HEK293 (cell line): ENCODE results near the gene PREX1.

ENCODE experiments used
- CTCF ChIA-PET: fragments of 350-600 bp; formaldehyde crosslinking; extraction: SDS; loops from one replicate; lab custom pipeline; 2021; ENCODE audit warnings: antibody characterized with exemption; lab: Yijun Ruan, JAX
- POLR2A ChIA-PET: fragments of 300-600 bp; formaldehyde crosslinking; extraction: SDS; loops from one replicate; lab custom pipeline; 2020; ENCODE audit warnings: antibody characterized with exemption, inconsistent platforms; lab: Yijun Ruan, JAX
- H3K27ac ChIP-seq: fragments of 200-500 bp; sonication (Bioruptor generic); 2 replicates; pipeline ENCODE4 v1.5.1; 2014; ENCODE audit warnings: low read depth, low read length, control low read depth, inconsistent platforms; ENCODE audit errors: extremely low read depth
- H3K36me3 ChIP-seq, 2 experiments: fragments of 200-500 bp in 1 of 2; sonication (Bioruptor generic) in 1 of 2; 1 replicate in 1 of 2; 2 replicates in 1 of 2; pipeline ENCODE4 v1.5.1; 2014 to 2017; ENCODE audit warnings: inconsistent platforms in 2 of 2, low read length in 2 of 2; ENCODE audit not compliant: control insufficient read depth in 2 of 2, insufficient read depth in 1 of 2
- H3K4me1 ChIP-seq: fragments of 200-500 bp; sonication (Bioruptor generic); 2 replicates; pipeline ENCODE4 v1.5.1; 2014; ENCODE audit warnings: mild to moderate bottlenecking, low read length, inconsistent platforms; ENCODE audit not compliant: control insufficient read depth, insufficient read depth
- H3K4me3 ChIP-seq: 2 replicates; pipeline ENCODE4 v1.5.1; 2011; ENCODE audit warnings: low read depth, mild to moderate bottlenecking, control low read depth, low read length, moderate library complexity
- H3K9me3 ChIP-seq: fragments of 200-500 bp; sonication (Bioruptor generic); 2 replicates; pipeline ENCODE4 v1.5.1; 2014; ENCODE audit warnings: low read depth, low read length, inconsistent platforms; ENCODE audit not compliant: control insufficient read depth, insufficient read depth
- ELK4 ChIP-seq: IDR thresholded peaks from 2 replicates; pipeline ENCODE4 v1.6.1; 2011; ENCODE audit warnings: mild to moderate bottlenecking, low read depth, low read length, borderline replicate concordance
- ZBTB10 ChIP-seq: fragments of 450-650 bp; formaldehyde crosslinking; IDR thresholded peaks from 2 replicates; pipeline ENCODE4 v1.5.1; 2016; ENCODE audit warnings: missing biosample characterization, missing genetic modification characterization
- ZBTB21 ChIP-seq: fragments of 450-650 bp; formaldehyde crosslinking; IDR thresholded peaks from 2 replicates; pipeline ENCODE4 v1.5.1; 2017; ENCODE audit warnings: missing biosample characterization, missing genetic modification characterization
- ZNF174 ChIP-seq: fragments of 450-650 bp; formaldehyde crosslinking; IDR thresholded peaks from 2 replicates; pipeline ENCODE4 v1.5.0; 2017; ENCODE audit warnings: missing biosample characterization, mild to moderate bottlenecking, missing genetic modification characterization
- ZNF341 ChIP-seq: fragments of 450-650 bp; formaldehyde crosslinking; IDR thresholded peaks from 2 replicates; pipeline ENCODE4; 2016; ENCODE audit warnings: low read depth, missing biosample characterization, missing genetic modification characterization
- ZNF391 ChIP-seq: fragments of 450-650 bp; formaldehyde crosslinking; IDR thresholded peaks from 2 replicates; pipeline ENCODE4 v1.5.1; 2016; ENCODE audit warnings: low read depth, missing biosample characterization, missing genetic modification characterization, borderline replicate concordance
- ZNF398 ChIP-seq: fragments of 450-650 bp; formaldehyde crosslinking; IDR thresholded peaks from 2 replicates; pipeline ENCODE4 v1.5.1; 2017; ENCODE audit warnings: missing biosample characterization, missing genetic modification characterization
- ZNF426 ChIP-seq: fragments of 450-650 bp; formaldehyde crosslinking; IDR thresholded peaks from 2 replicates; pipeline ENCODE4 v1.5.1; 2017; ENCODE audit warnings: missing biosample characterization, missing genetic modification characterization, mild to moderate bottlenecking, inconsistent platforms, moderate library complexity
- ZNF555 ChIP-seq: fragments of 450-650 bp; formaldehyde crosslinking; conservative IDR thresholded peaks from 2 replicates; pipeline ENCODE4 v1.5.1; 2017; ENCODE audit warnings: missing biosample characterization, mild to moderate bottlenecking, missing genetic modification characterization, inconsistent platforms
- ZNF664 ChIP-seq: fragments of 450-650 bp; formaldehyde crosslinking; IDR thresholded peaks from 2 replicates; pipeline ENCODE4 v1.5.1; 2016; ENCODE audit warnings: missing biosample characterization, missing genetic modification characterization
- ZNF791 ChIP-seq: fragments of 450-650 bp; formaldehyde crosslinking; IDR thresholded peaks from 2 replicates; pipeline ENCODE4 v1.5.1; 2016; ENCODE audit warnings: missing biosample characterization, missing genetic modification characterization
- ZNF843 ChIP-seq: fragments of 450-650 bp; formaldehyde crosslinking; IDR thresholded peaks from 2 replicates; pipeline ENCODE4 v1.5.1; 2016; ENCODE audit warnings: missing biosample characterization, missing genetic modification characterization
- TF ChIP-seq, protein P1 (sequence below): fragments of 450-650 bp; formaldehyde crosslinking; IDR thresholded peaks from 2 replicates; pipeline ENCODE4 v1.5.1; 2016; ENCODE audit warnings: missing biosample characterization, missing genetic modification characterization
- TF ChIP-seq, protein P2 (sequence below): fragments of 450-650 bp; formaldehyde crosslinking; IDR thresholded peaks from 2 replicates; pipeline ENCODE4 v1.5.1; 2017; ENCODE audit warnings: missing biosample characterization, missing genetic modification characterization
- TF ChIP-seq, protein P3 (sequence below): fragments of 450-650 bp; formaldehyde crosslinking; IDR thresholded peaks from 2 replicates; pipeline ENCODE4 v1.5.1; 2016; ENCODE audit warnings: missing biosample characterization, missing genetic modification characterization, borderline replicate concordance

PREX1 gene

GRCh38 chr20:48709744-48710143, 118.1 kb downstream of the PREX1 start (continued):
- no peak for TF ChIP-seq ELK4

DNA sequence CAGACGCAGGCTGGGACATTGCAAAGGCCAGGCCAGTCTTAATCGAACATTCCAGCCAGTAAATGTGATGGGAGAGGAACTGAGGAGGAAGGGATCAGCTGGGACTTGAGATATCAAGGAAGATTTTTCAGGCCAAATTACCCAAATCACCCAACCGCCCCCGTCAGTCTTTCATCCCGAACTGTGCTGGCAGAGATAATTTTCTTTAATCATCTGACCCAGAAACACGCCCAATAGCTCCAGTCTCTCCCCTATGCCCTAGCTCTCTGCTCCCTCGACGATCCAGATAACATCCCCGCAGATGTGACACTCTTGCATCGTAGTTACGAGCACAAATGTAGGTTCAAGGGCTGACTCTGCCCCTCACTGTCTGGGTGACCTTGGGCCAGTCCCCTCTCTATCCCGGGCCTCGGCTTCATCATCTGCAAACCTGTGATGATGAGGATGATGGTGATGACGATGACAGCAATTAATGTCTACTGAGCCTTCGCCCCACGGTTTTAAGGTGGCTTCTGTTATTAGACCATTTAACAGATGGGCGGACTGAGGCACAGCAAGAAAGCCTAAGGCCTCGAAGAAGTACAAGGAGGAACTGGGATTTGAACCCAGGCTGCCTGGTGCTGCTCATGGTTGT, 118.6 kb downstream of the PREX1 start:
- Histone ChIP-seq H3K9me3 (no peaks in the 10 kb centered on the region), H3K4me3 (no peak overlapping the region), H3K27ac (no peak overlapping the region), H3K36me3 (no peaks in the 10 kb centered on the region), H3K4me1 (no peaks in the 10 kb centered on the region)
- CTCF ChIA-PET: interaction anchor here (0.5 kb wide), 1 partner anchor 125 kb away, joined by 4 read pairs; no protein-coding TSS in a partner anchor
- TF ChIP-seq ZNF843: no peak
- no peak for TF ChIP-seq ZBTB21 (tag by site-specific recombination)
- no peak for TF ChIP-seq ZNF174 (tag by site-specific recombination)
- no peak for TF ChIP-seq ZNF791 (tag by site-specific recombination)
- TF ChIP-seq ZNF398: no peak
- TF ChIP-seq ZNF426 (tag by site-specific recombination): no peak
- no peak for TF ChIP-seq ZNF391 (tag by site-specific recombination)
- TF ChIP-seq ZNF555 (tag by site-specific recombination): no peak
- TF ChIP-seq, protein P1, sequence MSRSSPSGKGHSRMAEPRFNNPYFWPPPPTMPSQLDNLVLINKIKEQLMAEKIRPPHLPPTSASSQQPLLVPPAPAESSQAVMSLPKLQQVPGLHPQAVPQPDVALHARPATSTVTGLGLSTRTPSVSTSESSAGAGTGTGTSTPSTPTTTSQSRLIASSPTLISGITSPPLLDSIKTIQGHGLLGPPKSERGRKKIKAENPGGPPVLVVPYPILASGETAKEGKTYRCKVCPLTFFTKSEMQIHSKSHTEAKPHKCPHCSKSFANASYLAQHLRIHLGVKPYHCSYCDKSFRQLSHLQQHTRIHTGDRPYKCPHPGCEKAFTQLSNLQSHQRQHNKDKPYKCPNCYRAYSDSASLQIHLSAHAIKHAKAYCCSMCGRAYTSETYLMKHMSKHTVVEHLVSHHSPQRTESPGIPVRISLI: no peak
- no peak for TF ChIP-seq ZNF341 (tag by site-specific recombination)
- POLR2A ChIA-PET: no interaction called here

DNA sequence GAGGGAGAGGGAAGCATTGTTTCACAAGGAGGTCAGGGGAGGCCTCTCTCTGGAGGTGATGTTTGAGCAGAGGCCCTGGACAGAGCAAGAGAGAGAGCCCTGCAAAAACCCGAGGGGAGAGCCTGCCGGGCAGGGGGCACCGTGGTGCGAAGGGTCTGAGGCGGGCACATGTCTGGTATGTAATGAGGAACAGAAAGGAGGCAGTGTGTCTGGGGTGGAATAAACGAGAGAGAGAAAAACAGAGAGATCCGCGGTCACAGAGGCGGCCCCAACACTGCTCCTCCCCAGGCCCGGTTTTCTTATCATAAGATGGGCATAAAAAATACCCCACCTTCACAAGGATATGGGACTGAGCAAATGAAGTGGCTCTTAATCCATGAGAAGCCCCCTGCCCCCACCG, 119.2 kb downstream of the PREX1 start:
- Histone ChIP-seq H3K4me1 (no peaks in the 10 kb centered on the region), H3K4me3 (no peak overlapping the region), H3K36me3 (no peaks in the 10 kb centered on the region), H3K27ac (no peak overlapping the region), H3K9me3 (no peaks in the 10 kb centered on the region)
- ChIA-PET POLR2A (no interaction called here), CTCF (interaction anchor here (0.5 kb wide), 1 partner anchor 126 kb away, joined by 4 read pairs; no protein-coding TSS in a partner anchor)
- TF ChIP-seq, protein P2, sequence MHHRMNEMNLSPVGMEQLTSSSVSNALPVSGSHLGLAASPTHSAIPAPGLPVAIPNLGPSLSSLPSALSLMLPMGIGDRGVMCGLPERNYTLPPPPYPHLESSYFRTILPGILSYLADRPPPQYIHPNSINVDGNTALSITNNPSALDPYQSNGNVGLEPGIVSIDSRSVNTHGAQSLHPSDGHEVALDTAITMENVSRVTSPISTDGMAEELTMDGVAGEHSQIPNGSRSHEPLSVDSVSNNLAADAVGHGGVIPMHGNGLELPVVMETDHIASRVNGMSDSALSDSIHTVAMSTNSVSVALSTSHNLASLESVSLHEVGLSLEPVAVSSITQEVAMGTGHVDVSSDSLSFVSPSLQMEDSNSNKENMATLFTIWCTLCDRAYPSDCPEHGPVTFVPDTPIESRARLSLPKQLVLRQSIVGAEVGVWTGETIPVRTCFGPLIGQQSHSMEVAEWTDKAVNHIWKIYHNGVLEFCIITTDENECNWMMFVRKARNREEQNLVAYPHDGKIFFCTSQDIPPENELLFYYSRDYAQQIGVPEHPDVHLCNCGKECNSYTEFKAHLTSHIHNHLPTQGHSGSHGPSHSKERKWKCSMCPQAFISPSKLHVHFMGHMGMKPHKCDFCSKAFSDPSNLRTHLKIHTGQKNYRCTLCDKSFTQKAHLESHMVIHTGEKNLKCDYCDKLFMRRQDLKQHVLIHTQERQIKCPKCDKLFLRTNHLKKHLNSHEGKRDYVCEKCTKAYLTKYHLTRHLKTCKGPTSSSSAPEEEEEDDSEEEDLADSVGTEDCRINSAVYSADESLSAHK: no peak
- TF ChIP-seq, protein P3, sequence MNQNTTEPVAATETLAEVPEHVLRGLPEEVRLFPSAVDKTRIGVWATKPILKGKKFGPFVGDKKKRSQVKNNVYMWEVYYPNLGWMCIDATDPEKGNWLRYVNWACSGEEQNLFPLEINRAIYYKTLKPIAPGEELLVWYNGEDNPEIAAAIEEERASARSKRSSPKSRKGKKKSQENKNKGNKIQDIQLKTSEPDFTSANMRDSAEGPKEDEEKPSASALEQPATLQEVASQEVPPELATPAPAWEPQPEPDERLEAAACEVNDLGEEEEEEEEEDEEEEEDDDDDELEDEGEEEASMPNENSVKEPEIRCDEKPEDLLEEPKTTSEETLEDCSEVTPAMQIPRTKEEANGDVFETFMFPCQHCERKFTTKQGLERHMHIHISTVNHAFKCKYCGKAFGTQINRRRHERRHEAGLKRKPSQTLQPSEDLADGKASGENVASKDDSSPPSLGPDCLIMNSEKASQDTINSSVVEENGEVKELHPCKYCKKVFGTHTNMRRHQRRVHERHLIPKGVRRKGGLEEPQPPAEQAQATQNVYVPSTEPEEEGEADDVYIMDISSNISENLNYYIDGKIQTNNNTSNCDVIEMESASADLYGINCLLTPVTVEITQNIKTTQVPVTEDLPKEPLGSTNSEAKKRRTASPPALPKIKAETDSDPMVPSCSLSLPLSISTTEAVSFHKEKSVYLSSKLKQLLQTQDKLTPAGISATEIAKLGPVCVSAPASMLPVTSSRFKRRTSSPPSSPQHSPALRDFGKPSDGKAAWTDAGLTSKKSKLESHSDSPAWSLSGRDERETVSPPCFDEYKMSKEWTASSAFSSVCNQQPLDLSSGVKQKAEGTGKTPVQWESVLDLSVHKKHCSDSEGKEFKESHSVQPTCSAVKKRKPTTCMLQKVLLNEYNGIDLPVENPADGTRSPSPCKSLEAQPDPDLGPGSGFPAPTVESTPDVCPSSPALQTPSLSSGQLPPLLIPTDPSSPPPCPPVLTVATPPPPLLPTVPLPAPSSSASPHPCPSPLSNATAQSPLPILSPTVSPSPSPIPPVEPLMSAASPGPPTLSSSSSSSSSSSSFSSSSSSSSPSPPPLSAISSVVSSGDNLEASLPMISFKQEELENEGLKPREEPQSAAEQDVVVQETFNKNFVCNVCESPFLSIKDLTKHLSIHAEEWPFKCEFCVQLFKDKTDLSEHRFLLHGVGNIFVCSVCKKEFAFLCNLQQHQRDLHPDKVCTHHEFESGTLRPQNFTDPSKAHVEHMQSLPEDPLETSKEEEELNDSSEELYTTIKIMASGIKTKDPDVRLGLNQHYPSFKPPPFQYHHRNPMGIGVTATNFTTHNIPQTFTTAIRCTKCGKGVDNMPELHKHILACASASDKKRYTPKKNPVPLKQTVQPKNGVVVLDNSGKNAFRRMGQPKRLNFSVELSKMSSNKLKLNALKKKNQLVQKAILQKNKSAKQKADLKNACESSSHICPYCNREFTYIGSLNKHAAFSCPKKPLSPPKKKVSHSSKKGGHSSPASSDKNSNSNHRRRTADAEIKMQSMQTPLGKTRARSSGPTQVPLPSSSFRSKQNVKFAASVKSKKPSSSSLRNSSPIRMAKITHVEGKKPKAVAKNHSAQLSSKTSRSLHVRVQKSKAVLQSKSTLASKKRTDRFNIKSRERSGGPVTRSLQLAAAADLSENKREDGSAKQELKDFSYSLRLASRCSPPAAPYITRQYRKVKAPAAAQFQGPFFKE (tag by site-specific recombination): no peak
- TF ChIP-seq ZBTB10 (tag by site-specific recombination): no peak
- TF ChIP-seq ZNF664 (tag by site-specific recombination): no peak
